KOPT-K1 (cell line): ENCODE results near the gene FBXL16.
A peak's percentile ranks its signal among the peaks of the same experiment; 100 is the strongest.
"Not testable (repeated sequence)": the region's sequence is repeated elsewhere in the genome, so short reads cannot be mapped to it uniquely, and the experiment has no call there.

Experiments used
- H3K27ac ChIP-seq: fragments of 200-600 bp; sonication (generic); 2 replicates; pipeline ENCODE4 v1.5.1; 2016; ENCODE audit warnings: antibody characterized with exemption, mild to moderate bottlenecking, low read depth, low read length; ENCODE audit not compliant: poor library complexity, severe bottlenecking
- H3K36me3 ChIP-seq: fragments of 200-600 bp; sonication (generic); 2 replicates; pipeline ENCODE4 v1.5.1; 2017; ENCODE audit warnings: antibody characterized with exemption, mild to moderate bottlenecking, low read length, moderate library complexity; ENCODE audit not compliant: insufficient read depth
- H3K9me3 ChIP-seq: fragments of 200-600 bp; sonication (generic); 2 replicates; pipeline ENCODE4 v1.5.1; 2017; ENCODE audit warnings: antibody characterized with exemption, low read length, mild to moderate bottlenecking; ENCODE audit not compliant: insufficient read depth, poor library complexity, severe bottlenecking

The FBXL16 gene

DNA sequence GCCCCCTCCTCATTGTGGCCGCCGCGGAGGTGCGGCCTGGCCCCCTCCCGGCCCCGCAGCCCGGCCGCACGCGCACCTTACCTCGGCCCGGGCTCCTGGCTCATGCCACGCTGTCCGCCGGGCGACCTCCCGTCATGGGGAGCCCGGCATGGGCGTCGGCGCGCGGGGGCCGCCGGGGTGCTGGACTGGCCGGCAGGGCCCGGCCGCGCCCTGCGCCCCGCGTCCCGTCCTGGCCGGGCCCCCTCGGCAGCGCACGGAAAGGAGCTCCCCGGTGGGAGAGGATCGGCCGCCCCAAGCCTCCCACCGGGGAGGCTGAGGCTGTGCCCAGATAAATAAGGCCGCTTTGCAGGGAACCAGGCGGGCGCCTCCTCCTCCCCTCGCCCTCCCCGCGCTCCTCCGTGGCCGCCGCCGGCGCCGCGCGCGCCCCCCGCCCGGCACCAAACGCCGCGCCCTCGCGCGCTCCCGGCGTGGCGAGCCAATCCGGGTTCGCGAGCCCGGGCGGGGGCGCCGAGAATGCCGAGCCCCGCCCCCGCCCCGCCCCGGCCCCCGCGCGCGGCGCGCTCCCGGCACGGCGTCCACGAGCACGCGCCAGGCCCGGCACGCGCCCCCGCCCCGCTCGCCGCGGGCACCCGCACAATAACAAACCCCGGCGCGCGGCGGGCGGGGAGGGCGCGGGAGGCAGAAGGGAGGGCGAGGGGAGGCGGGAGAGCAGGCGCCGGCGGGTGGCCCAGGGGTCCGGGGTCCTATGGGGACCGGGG is at the start of gene FBXL16:
TSS of gene FBXL16 (minus strand) at position 371 of the 758 bp plus-strand sequence. CDS start 8,396 bp downstream, outside the sequence.
- H3K36me3 ChIP-seq, result no peaks in the 10 kb centered on the region
- H3K27ac ChIP-seq, result no peak within 1 kb of the TSS
- H3K9me3 ChIP-seq, result no peaks in the 10 kb centered on the region

GRCh38 chr16:754656-755055 is 49.1 kb upstream of the FBXL16 start:
- H3K36me3 ChIP-seq, result no peaks in the 10 kb centered on the region
- no peaks in the 10 kb centered on the region for H3K9me3 ChIP-seq
- no peak overlapping the region for H3K27ac ChIP-seq

DNA sequence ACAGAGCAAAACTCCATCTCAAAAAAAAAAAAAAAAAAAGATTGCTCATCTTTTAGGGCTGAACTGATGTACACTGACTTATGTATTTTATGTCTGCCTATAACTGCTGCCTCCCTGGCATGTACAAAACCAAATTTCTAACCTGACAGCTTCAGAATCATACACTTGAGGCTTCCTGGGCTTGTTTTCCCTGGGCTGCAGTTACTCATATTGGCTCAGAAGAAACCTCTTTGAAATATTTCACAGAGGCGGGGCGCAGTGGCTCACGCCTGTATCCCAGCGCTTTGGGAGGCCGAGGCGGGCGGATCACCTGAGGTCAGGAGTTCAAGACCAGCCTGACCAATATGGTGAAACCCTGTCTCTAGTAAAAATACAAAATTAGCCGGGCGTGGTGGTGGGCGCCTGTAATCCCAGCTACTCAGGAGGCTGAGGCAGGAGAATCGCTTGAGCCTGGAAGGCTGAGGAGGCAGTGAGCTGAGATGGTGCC is 48.6 kb upstream of the FBXL16 start:
- H3K36me3 ChIP-seq, H3K9me3 ChIP-seq, H3K27ac ChIP-seq: not testable (repeated sequence)

DNA sequence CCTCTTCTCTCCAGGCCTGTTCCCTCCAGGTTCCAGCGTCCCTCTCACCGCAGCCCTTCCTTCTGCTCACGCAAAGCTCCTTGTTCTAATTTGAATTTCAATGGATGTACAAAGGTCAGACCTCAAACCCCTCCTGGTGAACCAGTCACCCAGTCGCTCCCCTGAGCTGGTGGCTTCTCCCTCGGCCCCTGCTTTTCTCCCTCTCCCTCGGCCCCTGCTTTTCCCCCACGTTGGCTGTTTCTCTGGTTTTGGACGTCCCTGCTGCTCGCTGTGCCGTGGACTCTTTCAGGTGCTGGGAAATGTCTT is 46.4 kb upstream of the FBXL16 start:
- Histone ChIP-seq H3K36me3 (no peaks in the 10 kb centered on the region), H3K27ac (no peak overlapping the region), H3K9me3 (no peaks in the 10 kb centered on the region)

- H3K36me3 ChIP-seq, result no peaks in the 10 kb centered on the region
- no peaks in the 10 kb centered on the region for H3K9me3 ChIP-seq
- H3K27ac ChIP-seq, result no peak overlapping the region
These were observed 45.8 kb upstream of the FBXL16 start for GRCh38 chr16:751152-752006.

DNA sequence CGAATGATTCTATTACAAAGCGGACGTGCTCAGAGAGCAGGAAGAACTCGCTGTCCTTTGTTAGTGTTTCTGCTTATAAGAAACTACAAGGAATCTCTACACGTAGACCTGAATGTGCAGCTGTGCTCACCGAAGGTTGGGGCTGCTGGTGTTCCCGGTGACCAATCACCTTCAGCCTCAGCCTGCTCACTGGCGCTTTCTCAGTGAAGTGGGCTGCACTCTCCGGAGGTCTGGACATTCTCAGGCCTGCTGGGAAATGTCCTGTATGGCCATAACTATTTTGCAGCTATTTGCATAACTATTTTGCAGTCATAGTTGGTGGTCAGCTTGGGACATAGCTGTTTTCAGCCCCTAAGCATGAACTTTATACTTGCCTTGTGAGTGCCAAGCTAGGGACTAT is 44.9 kb upstream of the FBXL16 start:
- no peak overlapping the region for H3K27ac ChIP-seq
- no peaks in the 10 kb centered on the region for H3K9me3 ChIP-seq
- H3K36me3 ChIP-seq, result no peaks in the 10 kb centered on the region

DNA sequence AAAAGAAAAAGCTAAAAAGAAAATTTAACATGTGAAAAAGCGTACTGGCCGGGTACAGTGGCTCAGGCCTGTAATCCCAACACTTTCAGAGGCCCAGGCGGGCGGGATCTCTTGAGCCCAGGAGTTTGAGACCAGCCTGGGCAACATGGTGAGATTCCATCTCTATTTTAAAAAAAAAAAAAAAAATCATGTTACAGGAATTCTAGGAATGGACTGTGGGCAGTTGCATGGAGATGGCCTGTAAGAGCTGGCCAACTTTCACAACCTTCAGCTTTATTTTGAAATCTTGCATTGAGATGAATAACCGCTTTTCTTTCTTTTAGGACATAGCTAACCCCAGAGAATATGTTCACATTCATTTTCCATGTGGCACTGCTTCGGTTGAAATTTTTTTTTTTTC is 43.4 kb upstream of the FBXL16 start:
- H3K9me3 ChIP-seq, result no peaks in the 10 kb centered on the region
- H3K27ac ChIP-seq, result no peak overlapping the region
- no peaks in the 10 kb centered on the region for H3K36me3 ChIP-seq

- Histone ChIP-seq H3K27ac (no peak overlapping the region), H3K9me3 (no peaks in the 10 kb centered on the region), H3K36me3 (no peaks in the 10 kb centered on the region)
These were observed 42.6 kb upstream of the FBXL16 start for GRCh38 chr16:747978-748746.

DNA sequence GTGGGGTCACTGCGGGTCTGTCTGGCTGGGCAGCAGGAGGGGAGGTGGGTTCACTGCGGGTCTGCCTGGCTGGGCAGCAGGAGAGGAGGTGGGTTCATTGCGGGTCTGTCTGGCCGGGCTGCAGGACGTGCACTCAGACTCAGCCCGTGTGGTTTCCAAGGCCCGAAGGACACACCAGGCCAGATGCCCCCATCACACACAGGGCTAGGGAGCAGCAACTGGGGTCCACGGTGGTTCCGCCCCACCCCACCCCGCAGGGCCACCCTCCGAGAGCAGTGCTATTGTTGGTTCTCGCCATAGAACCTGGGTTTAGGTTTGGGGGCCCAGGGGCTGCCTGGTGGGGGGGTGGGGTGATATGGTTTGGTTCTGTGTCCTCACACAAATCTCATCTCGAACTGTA is 41.0 kb upstream of the FBXL16 start:
- H3K9me3 ChIP-seq, result no peaks in the 10 kb centered on the region
- no peaks in the 10 kb centered on the region for H3K36me3 ChIP-seq
- no peak overlapping the region for H3K27ac ChIP-seq

GRCh38 chr16:745739-746138 is 40.1 kb upstream of the FBXL16 start:
- Histone ChIP-seq H3K27ac (no peak overlapping the region), H3K9me3 (no peaks in the 10 kb centered on the region), H3K36me3 (no peaks in the 10 kb centered on the region)

GRCh38 chr16:743794-744500 is 38.3 kb upstream of the FBXL16 start:
- Histone ChIP-seq H3K9me3 (no peaks in the 10 kb centered on the region), H3K27ac (no peak overlapping the region), H3K36me3 (no peaks in the 10 kb centered on the region)

DNA sequence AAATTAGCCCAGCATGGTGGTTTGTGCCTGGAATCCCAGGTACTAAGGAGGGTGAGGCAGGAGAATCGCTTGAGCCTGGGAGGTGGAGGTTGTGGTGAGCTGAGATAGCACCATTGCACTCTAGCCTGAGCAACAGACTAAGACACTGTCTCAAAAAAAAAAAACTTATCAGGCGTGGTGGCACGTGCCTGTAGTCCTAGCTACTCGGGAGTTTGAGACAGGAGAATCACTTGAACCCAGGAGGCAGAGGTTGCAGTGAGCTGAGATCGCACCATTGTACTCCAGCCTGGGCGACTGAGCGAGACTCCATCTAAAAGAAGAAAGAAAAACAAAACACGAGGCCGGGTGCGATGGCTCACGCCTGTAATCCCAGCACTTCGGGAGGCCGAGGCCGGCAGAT is 37.3 kb upstream of the FBXL16 start:
- H3K9me3 ChIP-seq, H3K27ac ChIP-seq: not testable (repeated sequence)

GRCh38 chr16:741986-742629 is 36.5 kb upstream of the FBXL16 start:
- H3K36me3 ChIP-seq, result peaks cover 9% of the 10 kb centered on the region
- no peaks in the 10 kb centered on the region for H3K9me3 ChIP-seq
- H3K27ac ChIP-seq, result no peak overlapping the region

More for the DNA sequence above, 37.3 kb upstream of the FBXL16 start:
- H3K36me3 ChIP-seq, result not testable (repeated sequence)

GRCh38 chr16:740764-741505 is 35.3 kb upstream of the FBXL16 start, which contains the start of gene CIAO3:
CIAO3 (minus strand) TSS chr16:740997; CDS start chr16:740985, 12 bp downstream.
- H3K27ac ChIP-seq, result peak within 1 kb of the TSS; percentile 70
- no peaks in the 10 kb centered on the region for H3K9me3 ChIP-seq
- peaks cover 21% of the 10 kb centered on the region for H3K36me3 ChIP-seq
